ENCODE measurements around the gene B3GALT2.

DNA sequence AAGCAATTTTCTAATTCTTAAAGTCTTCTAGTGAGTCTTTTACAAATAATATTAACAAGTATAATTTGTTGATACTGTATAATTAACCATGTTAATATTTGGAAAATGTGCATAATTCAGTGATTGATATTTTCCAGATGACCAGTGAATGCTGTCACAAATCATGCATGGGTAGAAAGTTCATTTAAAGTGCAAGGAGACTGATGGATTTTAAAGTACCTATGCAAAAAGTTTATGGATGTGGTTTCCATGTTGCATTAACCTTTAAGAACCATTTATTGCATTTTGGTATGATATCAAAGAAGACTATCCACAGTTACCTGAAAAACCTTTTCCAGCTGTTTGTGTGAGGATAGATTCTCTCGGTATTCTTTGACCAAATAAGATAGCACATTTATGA is 41.4 kb downstream of the B3GALT2 start:
- TF ChIP-seq, protein P1, sequence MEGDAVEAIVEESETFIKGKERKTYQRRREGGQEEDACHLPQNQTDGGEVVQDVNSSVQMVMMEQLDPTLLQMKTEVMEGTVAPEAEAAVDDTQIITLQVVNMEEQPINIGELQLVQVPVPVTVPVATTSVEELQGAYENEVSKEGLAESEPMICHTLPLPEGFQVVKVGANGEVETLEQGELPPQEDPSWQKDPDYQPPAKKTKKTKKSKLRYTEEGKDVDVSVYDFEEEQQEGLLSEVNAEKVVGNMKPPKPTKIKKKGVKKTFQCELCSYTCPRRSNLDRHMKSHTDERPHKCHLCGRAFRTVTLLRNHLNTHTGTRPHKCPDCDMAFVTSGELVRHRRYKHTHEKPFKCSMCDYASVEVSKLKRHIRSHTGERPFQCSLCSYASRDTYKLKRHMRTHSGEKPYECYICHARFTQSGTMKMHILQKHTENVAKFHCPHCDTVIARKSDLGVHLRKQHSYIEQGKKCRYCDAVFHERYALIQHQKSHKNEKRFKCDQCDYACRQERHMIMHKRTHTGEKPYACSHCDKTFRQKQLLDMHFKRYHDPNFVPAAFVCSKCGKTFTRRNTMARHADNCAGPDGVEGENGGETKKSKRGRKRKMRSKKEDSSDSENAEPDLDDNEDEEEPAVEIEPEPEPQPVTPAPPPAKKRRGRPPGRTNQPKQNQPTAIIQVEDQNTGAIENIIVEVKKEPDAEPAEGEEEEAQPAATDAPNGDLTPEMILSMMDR (IDR thresholded peaks at IDR 0.05; ENCODE audit: extremely low read depth in 1 of 2, insufficient read depth in 1 of 2, low read depth in 1 of 2, low read length in 2 of 2) = no peak
- no peak for TF ChIP-seq EZH2 (IDR thresholded peaks at IDR 0.05; ENCODE audit: borderline replicate concordance, low read depth, low read length, severe bottlenecking)
- TF ChIP-seq POLR2A (IDR thresholded peaks at IDR 0.05; ENCODE audit: low read depth, low read length) = no peak
- TF ChIP-seq POLR2AphosphoS5 (IDR thresholded peaks at IDR 0.05; ENCODE audit: insufficient read depth, low read depth, low read length) = no peak

Measured in endothelial cell of umbilical vein (primary cell).